ENCODE data around the gene ADISSP. TPM values are rescaled to one million over a fixed set of nuclear protein-coding genes. Genes with fewer than 3 reads are reported as not detected.
A peak's percentile ranks its signal among the peaks of the same experiment; 100 is the strongest.

ADISSP gene
- total RNA-seq, 4 donors from 2014 or later: 11.6 to 17.0 (median 16.3) TPM

- intact Hi-C loops (cut with DNase I): no loop called here
- H3K4me1 ChIP-seq: peaks cover 0 to 22% of the 10 kb centered on the region in 2 donors
- 71 to 74% methylated on average over 18 to 19 of the region's 19 CpGs for WGBS, 2 donors
- no peaks in the 10 kb centered on the region for H3K9me3 ChIP-seq
- no peaks in the 10 kb centered on the region for H3K27me3 ChIP-seq
- peak overlapping the region in 1 of 3 donors; percentile 53 for H3K27ac ChIP-seq
- DNase-seq: no peak
- no peaks in the 10 kb centered on the region for H3K36me3 ChIP-seq
- no peak overlapping the region for H3K4me3 ChIP-seq (replicated peaks in 1 of 3)
- no peak for TF ChIP-seq POLR2A (IDR thresholded peaks at IDR 0.05)
- no peak for TF ChIP-seq CTCF (IDR thresholded peaks at IDR 0.05)
These were observed 28.3 kb downstream of the ADISSP start for GRCh38 chr20:3739054-3739925.

GRCh38 chr20:3738111-3739053, 29.2 kb downstream of the ADISSP start:
- TF ChIP-seq CTCF (IDR thresholded peaks at IDR 0.05) (no peak), POLR2A (IDR thresholded peaks at IDR 0.05) (no peak)
- intact Hi-C loops (cut with DNase I): no loop called here
- H3K4me3 ChIP-seq (replicated peaks in 1 of 3): no peak overlapping the region
- H3K27me3 ChIP-seq: no peaks in the 10 kb centered on the region
- peaks cover 8 to 30% of the 10 kb centered on the region in 2 donors for H3K4me1 ChIP-seq
- H3K27ac ChIP-seq: no peak overlapping the region
- 69% methylated on average over 11 of the region's 11 CpGs for WGBS, 2 donors
- no peaks in the 10 kb centered on the region for H3K36me3 ChIP-seq
- no peaks in the 10 kb centered on the region for H3K9me3 ChIP-seq
- DNase-seq: no peak

- no peaks in the 10 kb centered on the region for H3K27me3 ChIP-seq
- 83 to 94% methylated on average over 4 of the region's 4 CpGs for WGBS, 2 donors
- no peak for DNase-seq
- peaks cover 8 to 40% of the 10 kb centered on the region in 2 donors for H3K4me1 ChIP-seq
- TF ChIP-seq CTCF (IDR thresholded peaks at IDR 0.05): no peak
- TF ChIP-seq POLR2A (IDR thresholded peaks at IDR 0.05): no peak
- H3K36me3 ChIP-seq: no peaks in the 10 kb centered on the region
- H3K27ac ChIP-seq: no peak overlapping the region
- intact Hi-C loops (cut with DNase I): no loop called here
- H3K4me3 ChIP-seq (replicated peaks in 1 of 3): no peak overlapping the region
- H3K9me3 ChIP-seq: no peaks in the 10 kb centered on the region
These were observed 31.8 kb downstream of the ADISSP start for GRCh38 chr20:3735768-3736167.

GRCh38 chr20:3734111-3734843, 33.3 kb downstream of the ADISSP start:
- Histone ChIP-seq H3K4me3 (replicated peaks in 1 of 3) (no peak overlapping the region), H3K36me3 (no peaks in the 10 kb centered on the region), H3K9me3 (no peaks in the 10 kb centered on the region), H3K27ac (peak overlapping the region in 2 of 3 donors; percentile 1 to 61), H3K4me1 (peaks cover 8 to 29% of the 10 kb centered on the region in 2 donors), H3K27me3 (no peaks in the 10 kb centered on the region)
- intact Hi-C loops (cut with DNase I): no loop called here
- DNase-seq: peak; percentile 90 to 93
- 39 to 40% methylated on average over 12 of the region's 12 CpGs for WGBS, 2 donors
- TF ChIP-seq POLR2A (IDR thresholded peaks at IDR 0.05): no peak
- TF ChIP-seq CTCF (IDR thresholded peaks at IDR 0.05): no peak

Measured in thyroid gland (tissue), 4 donors.